Activated naive CD4-positive, alpha-beta T cell treated with anti-CD3 and anti-CD28 coated beads for 36 hours (primary cell): ENCODE results near the gene TTC38. TPM values are rescaled to one million over a fixed set of nuclear protein-coding genes. Genes with fewer than 3 reads are reported as not detected.
A peak's percentile ranks its signal among the peaks of the same experiment; 100 is the strongest.

Experiments
- CTCF ChIA-PET: fragments of 350-600 bp; sonication (Branson Sonifier 250); formaldehyde crosslinking; loops from one replicate; lab custom pipeline; 2021; ENCODE audit warnings: antibody characterized with exemption; lab: Charles Lee
- DNase-seq: peaks from one replicate; pipeline ENCODE4 v3.0.0-alpha.2; 2020
- H3K27ac Mint-ChIP-seq: one replicate; pipeline ENCODE4 v1.8.0; 2021; ENCODE audit warnings: mild to moderate bottlenecking, mixed read lengths
- H3K27me3 Mint-ChIP-seq: one replicate; pipeline ENCODE4 v1.8.0; 2021; ENCODE audit warnings: low read depth, mixed read lengths
- H3K36me3 Mint-ChIP-seq: one replicate; pipeline ENCODE4 v1.8.0; 2021; ENCODE audit warnings: low read depth, mixed read lengths
- H3K4me1 Mint-ChIP-seq: one replicate; pipeline ENCODE4 v1.8.0; 2021; ENCODE audit warnings: low read depth, mixed read lengths
- H3K4me3 Mint-ChIP-seq: one replicate; pipeline ENCODE4 v1.8.0; 2021; ENCODE audit warnings: mild to moderate bottlenecking, moderate library complexity, mixed read lengths
- H3K9me3 Mint-ChIP-seq: one replicate; pipeline ENCODE4 v1.8.0; 2021; ENCODE audit warnings: mixed read lengths
- intact Hi-C: fragments of 100-400 bp; cut with micrococcal nuclease; formaldehyde crosslinking; loops from one replicate; pipeline ENCODE4 v1.15.1; 2023
- total RNA-seq, 2 experiments: library from RNA; stranded (reverse); gene quantifications; one replicate each; pipeline ENCODE4 v1.2.3, GENCODE V29; 2021

TTC38 gene
- total RNA-seq, 2 experiments from 2014 or later, result 6.1 to 7.2 TPM

- Mint-ChIP-seq H3K36me3 (peaks cover 20% of the 10 kb centered on the region), H3K4me3 (peak overlapping the region; percentile 93), H3K27me3 (peaks cover 7% of the 10 kb centered on the region), H3K27ac (no peak overlapping the region), H3K9me3 (peaks cover 1% of the 10 kb centered on the region), H3K4me1 (peaks cover 25% of the 10 kb centered on the region)
- intact Hi-C loops, result loop anchor here (5.0 kb wide), 1 partner anchor 248 kb away; no protein-coding TSS in a partner anchor
- no peak for DNase-seq
- CTCF ChIA-PET, result no interaction called here
Observed at GRCh38 chr22:46294784-46295183, 27.0 kb downstream of the TTC38 start.

GRCh38 chr22:46295277-46295971 is 27.6 kb downstream of the TTC38 start:
- Mint-ChIP-seq H3K4me3 (peak overlapping the region; percentile 93), H3K27me3 (peaks cover 7% of the 10 kb centered on the region), H3K9me3 (peaks cover 1% of the 10 kb centered on the region), H3K4me1 (peaks cover 25% of the 10 kb centered on the region), H3K27ac (peak overlapping the region; percentile 53), H3K36me3 (peaks cover 25% of the 10 kb centered on the region)
- no peak for DNase-seq
- intact Hi-C loops, result loop anchor here (5.0 kb wide), 1 partner anchor 247 kb away; no protein-coding TSS in a partner anchor
- CTCF ChIA-PET, result interaction anchor here (0.8 to 1.7 kb wide), 3 partner anchors 12 to 173 kb away, joined by 3 to 10 read pairs (median 3); no protein-coding TSS in a partner anchor

GRCh38 chr22:46296257-46297150 is 28.7 kb downstream of the TTC38 start, which contains the start of gene GTSE1:
Gene GTSE1, plus strand, starts transcription at chr22:46296870. Its CDS starts 531 bp downstream, at chr22:46297401.
- peaks cover 31% of the 10 kb centered on the region for H3K36me3 Mint-ChIP-seq
- peaks cover 25% of the 10 kb centered on the region for H3K4me1 Mint-ChIP-seq
- H3K4me3 Mint-ChIP-seq, result peak within 1 kb of the TSS; percentile 93
- H3K9me3 Mint-ChIP-seq, result peaks cover 1% of the 10 kb centered on the region
- DNase-seq, result peak; percentile 99
- intact Hi-C loops, result loop anchor here (1.0 to 5.0 kb wide), 8 partner anchors 38 to 284 kb away; partner anchors contain the start of genes CDPF1 and TRMU
- H3K27ac Mint-ChIP-seq, result peak within 1 kb of the TSS; percentile 90
- CTCF ChIA-PET, result interaction anchor here (0.7 to 1.7 kb wide), 5 partner anchors 11 to 174 kb away, joined by 3 to 10 read pairs (median 4); no protein-coding TSS in a partner anchor
- peaks cover 7% of the 10 kb centered on the region for H3K27me3 Mint-ChIP-seq

- peak overlapping the region; percentile 93 for H3K4me3 Mint-ChIP-seq
- peaks cover 31% of the 10 kb centered on the region for H3K36me3 Mint-ChIP-seq
- peaks cover 7% of the 10 kb centered on the region for H3K27me3 Mint-ChIP-seq
- H3K27ac Mint-ChIP-seq, result no peak overlapping the region
- intact Hi-C loops, result loop anchor here (2.0 to 5.0 kb wide), 4 partner anchors 38 to 284 kb away; partner anchors contain the start of gene TRMU
- CTCF ChIA-PET, result interaction anchor here (1.2 kb wide), 1 partner anchor 16 kb away, joined by 7 read pairs; no protein-coding TSS in a partner anchor
- H3K4me1 Mint-ChIP-seq, result peaks cover 25% of the 10 kb centered on the region
- DNase-seq, result peak; percentile 39
- H3K9me3 Mint-ChIP-seq, result no peaks in the 10 kb centered on the region
Observed at GRCh38 chr22:46297151-46297812, 29.5 kb downstream of the TTC38 start.

GRCh38 chr22:46299101-46299500 is 31.3 kb downstream of the TTC38 start:
- intact Hi-C loops, result loop anchor here (5.0 kb wide), 1 partner anchor 243 kb away; no protein-coding TSS in a partner anchor
- CTCF ChIA-PET, result no interaction called here
- peaks cover 7% of the 10 kb centered on the region for H3K27me3 Mint-ChIP-seq
- peaks cover 23% of the 10 kb centered on the region for H3K4me1 Mint-ChIP-seq
- H3K27ac Mint-ChIP-seq, result no peak overlapping the region
- DNase-seq, result no peak
- H3K36me3 Mint-ChIP-seq, result peaks cover 37% of the 10 kb centered on the region
- H3K4me3 Mint-ChIP-seq, result peak overlapping the region; percentile 60
- no peaks in the 10 kb centered on the region for H3K9me3 Mint-ChIP-seq

GRCh38 chr22:46300491-46300890 is 32.7 kb downstream of the TTC38 start:
- Mint-ChIP-seq H3K36me3 (peaks cover 37% of the 10 kb centered on the region), H3K27me3 (peaks cover 7% of the 10 kb centered on the region), H3K4me1 (peaks cover 19% of the 10 kb centered on the region), H3K9me3 (no peaks in the 10 kb centered on the region), H3K4me3 (no peak overlapping the region), H3K27ac (no peak overlapping the region)
- CTCF ChIA-PET, result interaction anchor here (0.6 kb wide), 1 partner anchor 184 kb away, joined by 4 read pairs; no protein-coding TSS in a partner anchor
- DNase-seq, result no peak
- intact Hi-C loops, result no loop called here

- CTCF ChIA-PET, result no interaction called here
- Mint-ChIP-seq H3K9me3 (no peaks in the 10 kb centered on the region), H3K27me3 (peaks cover 7% of the 10 kb centered on the region), H3K27ac (no peak overlapping the region), H3K4me1 (peaks cover 6% of the 10 kb centered on the region), H3K4me3 (no peak overlapping the region), H3K36me3 (peaks cover 36% of the 10 kb centered on the region)
- no peak for DNase-seq
- intact Hi-C loops, result no loop called here
Observed at GRCh38 chr22:46303347-46303965, 35.6 kb downstream of the TTC38 start.

- H3K4me1 Mint-ChIP-seq, result peaks cover 2% of the 10 kb centered on the region
- no peak overlapping the region for H3K27ac Mint-ChIP-seq
- no peak overlapping the region for H3K4me3 Mint-ChIP-seq
- intact Hi-C loops, result no loop called here
- no peak for DNase-seq
- CTCF ChIA-PET, result no interaction called here
- H3K36me3 Mint-ChIP-seq, result peaks cover 22% of the 10 kb centered on the region
- no peaks in the 10 kb centered on the region for H3K27me3 Mint-ChIP-seq
- no peaks in the 10 kb centered on the region for H3K9me3 Mint-ChIP-seq
Observed at GRCh38 chr22:46308283-46308988, 40.6 kb downstream of the TTC38 start.

- H3K4me1 Mint-ChIP-seq, result peaks cover 2% of the 10 kb centered on the region
- intact Hi-C loops, result loop anchor here (5.0 kb wide), 1 partner anchor 302 kb away; no protein-coding TSS in a partner anchor
Observed at GRCh38 chr22:46309526-46310085, 41.8 kb downstream of the TTC38 start.

GRCh38 chr22:46312056-46312455 is 44.2 kb downstream of the TTC38 start:
- H3K27ac Mint-ChIP-seq, result no peak overlapping the region
- no peak overlapping the region for H3K4me3 Mint-ChIP-seq
- no peaks in the 10 kb centered on the region for H3K27me3 Mint-ChIP-seq
- no peak for DNase-seq
- H3K4me1 Mint-ChIP-seq, result no peaks in the 10 kb centered on the region
- intact Hi-C loops, result loop anchor here (5.0 kb wide), 1 partner anchor 305 kb away; no protein-coding TSS in a partner anchor
- peaks cover 17% of the 10 kb centered on the region for H3K36me3 Mint-ChIP-seq
- CTCF ChIA-PET, result interaction anchor here (0.9 to 2.8 kb wide), 3 partner anchors 56 to 299 kb away, joined by 3 to 14 read pairs (median 3); no protein-coding TSS in a partner anchor
- no peaks in the 10 kb centered on the region for H3K9me3 Mint-ChIP-seq

More at GRCh38 chr22:46309526-46310085, 41.8 kb downstream of the TTC38 start:
- no peak overlapping the region for H3K27ac Mint-ChIP-seq
- H3K27me3 Mint-ChIP-seq, result no peaks in the 10 kb centered on the region
- no peaks in the 10 kb centered on the region for H3K9me3 Mint-ChIP-seq
- peaks cover 19% of the 10 kb centered on the region for H3K36me3 Mint-ChIP-seq
- CTCF ChIA-PET, result no interaction called here
- no peak for DNase-seq
- no peak overlapping the region for H3K4me3 Mint-ChIP-seq
